HepG2 (cell line): ENCODE data around the gene BANP. TPM values are rescaled to one million over a fixed set of nuclear protein-coding genes. Genes with fewer than 3 reads are reported as not detected.
A peak's percentile ranks its signal among the peaks of the same experiment; 100 is the strongest.

ENCODE experiments used
- EEA1 ChIP-seq: sonication (generic); formaldehyde crosslinking; IDR thresholded peaks from 2 replicates; pipeline ENCODE4 v1.5.1; 2020; ENCODE audit warnings: mild to moderate bottlenecking, missing genetic modification reagents, borderline replicate concordance
- ERF ChIP-seq: IDR thresholded peaks from 2 replicates; pipeline ENCODE4 v1.6.1; 2018; ENCODE audit warnings: missing biosample characterization, missing genetic modification reagents
- FOXP1 ChIP-seq, 2 experiments: fragments of 450-650 bp in 1 of 2; IDR thresholded peaks; 2 replicates each; pipeline ENCODE4 v1.6.1; 2017 to 2018; ENCODE audit warnings: antibody characterized with exemption in 1 of 2
- GATAD2A ChIP-seq: IDR thresholded peaks from 2 replicates; pipeline ENCODE4 v1.6.1; 2016
- GFI1 ChIP-seq: sonication (generic); formaldehyde crosslinking; IDR thresholded peaks from 2 replicates; pipeline ENCODE4 v1.5.0; 2020; ENCODE audit warnings: missing genetic modification reagents, mild to moderate bottlenecking, borderline replicate concordance
- HOXA3 ChIP-seq: sonication (generic); formaldehyde crosslinking; IDR thresholded peaks from 2 replicates; pipeline ENCODE4 v1.5.0; 2020; ENCODE audit warnings: missing genetic modification reagents
- KLF11 ChIP-seq: IDR thresholded peaks from 2 replicates; pipeline ENCODE4 v1.6.1; 2016; ENCODE audit warnings: missing compliant biosample characterization
- MXI1 ChIP-seq: IDR thresholded peaks from 3 replicates; pipeline ENCODE4 v1.6.1; 2012; ENCODE audit warnings: low read depth, low read length, inconsistent platforms, borderline replicate concordance
- SAP130 ChIP-seq: IDR thresholded peaks from 2 replicates; pipeline ENCODE4 v1.6.1; 2016; ENCODE audit warnings: low read depth
- TAF1 ChIP-seq: sonication (generic); formaldehyde crosslinking; IDR thresholded peaks from 2 replicates; pipeline ENCODE4 v1.4.0; 2020; ENCODE audit warnings: missing genetic modification reagents
- TRIM24 ChIP-seq: sonication (generic); formaldehyde crosslinking; IDR thresholded peaks from 2 replicates; pipeline ENCODE4 v1.8.0; 2022; ENCODE audit warnings: mild to moderate bottlenecking, missing genetic modification reagents
- ZNF563 ChIP-seq: sonication (generic); formaldehyde crosslinking; IDR thresholded peaks from 2 replicates; pipeline ENCODE4 v1.8.0; 2022; ENCODE audit warnings: mild to moderate bottlenecking, moderate library complexity, missing genetic modification reagents
- ZNF615 ChIP-seq: sonication (generic); formaldehyde crosslinking; IDR thresholded peaks from 2 replicates; pipeline ENCODE4 v1.5.0; 2020; ENCODE audit warnings: mild to moderate bottlenecking, missing genetic modification reagents, borderline replicate concordance
- ZNF768 ChIP-seq: sonication (generic); formaldehyde crosslinking; IDR thresholded peaks from 2 replicates; pipeline ENCODE4 v1.4.0; 2020; ENCODE audit warnings: missing genetic modification reagents
- ZNF816 ChIP-seq: sonication (generic); formaldehyde crosslinking; IDR thresholded peaks from 2 replicates; pipeline ENCODE4 v1.8.0; 2022; ENCODE audit warnings: missing genetic modification reagents, mild to moderate bottlenecking, borderline replicate concordance
- polyA plus RNA-seq, 8 experiments: library from polyadenylated mRNA; depleted of rRNA in 3 of 8; stranded (reverse) in 7 of 8; unstranded in 1 of 8; fragments of >200 nt; fragmentation: Illumina TruSeq in 4 of 8; extraction: Trizol in 4 of 8; gene quantifications; 2 replicates each; pipeline versions ENCODE4 v1.2.1 to v1.2.3, GENCODE V29; 2011 to 2016; ENCODE audit warnings: low read depth in 4 of 8, missing spikeins in 1 of 8, mixed read lengths in 1 of 8; ENCODE audit not compliant: insufficient read depth in 1 of 8
- total RNA-seq, 5 experiments: library from RNA; depleted of rRNA; stranded (reverse); fragments of >200 nt; fragmentation: Illumina TruSeq; extraction: Trizol; gene quantifications; 2 replicates each; pipeline ENCODE4 v1.2.3, GENCODE V29; 2016; ENCODE audit warnings: low read depth in 1 of 5
- TF ChIP-seq, protein P1 (sequence below): IDR thresholded peaks from 2 replicates; pipeline ENCODE4 v1.6.1; 2016; ENCODE audit warnings: missing compliant biosample characterization, missing genetic modification reagents, borderline replicate concordance
- TF ChIP-seq, protein P2 (sequence below): IDR thresholded peaks from 2 replicates; pipeline ENCODE4 v1.6.1; 2016; ENCODE audit warnings: low read depth, borderline replicate concordance
- TF ChIP-seq, protein P3 (sequence below), 2 experiments: sonication (generic) in 1 of 2; formaldehyde crosslinking in 1 of 2; IDR thresholded peaks; 2 replicates each; pipeline versions ENCODE4 v1.5.1 to v1.6.1; 2011 to 2020; ENCODE audit warnings: borderline replicate concordance in 1 of 2, low read depth in 1 of 2, low read length in 1 of 2, mild to moderate bottlenecking in 1 of 2, missing genetic modification reagents in 1 of 2, moderate library complexity in 1 of 2
- TF ChIP-seq, protein P4 (sequence below): sonication (generic); formaldehyde crosslinking; IDR thresholded peaks from 2 replicates; pipeline ENCODE4 v1.5.0; 2020; ENCODE audit warnings: mild to moderate bottlenecking, missing genetic modification reagents, borderline replicate concordance
- TF ChIP-seq, protein P5 (sequence below): sonication (generic); formaldehyde crosslinking; IDR thresholded peaks from 2 replicates; pipeline ENCODE4 v1.5.1; 2020; ENCODE audit warnings: mild to moderate bottlenecking, moderate library complexity, missing genetic modification reagents

BANP gene
- total and polyA plus RNA-seq, 2 of the 13 experiments (the other 11 are each of a cell fraction or from before 2014, with no cell fraction given), result 20.2 to 23.8 TPM

DNA sequence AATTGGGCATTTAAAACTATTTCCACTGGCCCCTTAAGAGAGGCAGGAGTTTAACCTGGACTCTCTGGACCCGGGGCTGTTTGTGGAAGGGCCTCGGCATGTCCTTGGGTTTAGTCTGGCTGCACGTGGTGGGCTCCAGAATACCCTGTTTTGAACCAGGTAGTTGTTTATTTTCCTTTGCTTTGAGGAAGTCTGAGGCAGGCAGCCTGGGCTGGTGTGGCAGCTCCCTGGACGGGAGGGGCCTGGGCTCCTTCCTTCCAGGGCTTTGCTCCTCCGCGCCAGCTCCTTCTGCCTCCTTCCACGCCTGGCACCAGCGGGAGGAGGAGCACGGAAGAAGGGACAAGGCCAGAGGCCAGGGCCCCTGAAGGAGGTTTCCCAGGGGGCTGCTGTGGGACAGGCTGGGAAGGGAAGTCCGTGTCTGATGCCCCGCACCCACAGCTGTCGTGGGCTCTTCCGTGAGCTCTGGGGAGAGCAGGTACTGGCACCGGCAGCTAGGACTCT is 15.5 kb downstream of the BANP start (continued):
- TF ChIP-seq, protein P1, sequence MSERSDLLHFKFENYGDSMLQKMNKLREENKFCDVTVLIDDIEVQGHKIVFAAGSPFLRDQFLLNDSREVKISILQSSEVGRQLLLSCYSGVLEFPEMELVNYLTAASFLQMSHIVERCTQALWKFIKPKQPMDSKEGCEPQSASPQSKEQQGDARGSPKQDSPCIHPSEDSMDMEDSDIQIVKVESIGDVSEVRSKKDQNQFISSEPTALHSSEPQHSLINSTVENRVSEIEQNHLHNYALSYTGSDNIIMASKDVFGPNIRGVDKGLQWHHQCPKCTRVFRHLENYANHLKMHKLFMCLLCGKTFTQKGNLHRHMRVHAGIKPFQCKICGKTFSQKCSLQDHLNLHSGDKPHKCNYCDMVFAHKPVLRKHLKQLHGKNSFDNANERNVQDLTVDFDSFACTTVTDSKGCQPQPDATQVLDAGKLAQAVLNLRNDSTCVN (CRISPR knock-in tag), result peak; percentile 84
- TF ChIP-seq ERF (CRISPR knock-in tag), result peak; percentile 50; the same call in 1 of the 2 replicates
- peak; percentile 44; the same call in 1 of the 3 replicates for TF ChIP-seq MXI1
- no peak for TF ChIP-seq ZNF615 (CRISPR knock-in tag)
- no peak for TF ChIP-seq ZNF563 (CRISPR knock-in tag)
- TF ChIP-seq, protein P2, sequence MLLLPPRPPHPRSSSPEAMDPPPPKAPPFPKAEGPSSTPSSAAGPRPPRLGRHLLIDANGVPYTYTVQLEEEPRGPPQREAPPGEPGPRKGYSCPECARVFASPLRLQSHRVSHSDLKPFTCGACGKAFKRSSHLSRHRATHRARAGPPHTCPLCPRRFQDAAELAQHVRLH, result no peak
- TF ChIP-seq ZNF768, result peak; percentile 31; the same call in 1 of the 2 replicates
- peak; percentile 36; the same call in 1 of the 2 replicates for TF ChIP-seq KLF11
- no peak for TF ChIP-seq TAF1 (CRISPR knock-in tag)
- TF ChIP-seq ZNF816 (CRISPR knock-in tag), result 0 out of 2 replicates have a peak, but pooled peaks have one; percentile 52
- TF ChIP-seq, protein P3, sequence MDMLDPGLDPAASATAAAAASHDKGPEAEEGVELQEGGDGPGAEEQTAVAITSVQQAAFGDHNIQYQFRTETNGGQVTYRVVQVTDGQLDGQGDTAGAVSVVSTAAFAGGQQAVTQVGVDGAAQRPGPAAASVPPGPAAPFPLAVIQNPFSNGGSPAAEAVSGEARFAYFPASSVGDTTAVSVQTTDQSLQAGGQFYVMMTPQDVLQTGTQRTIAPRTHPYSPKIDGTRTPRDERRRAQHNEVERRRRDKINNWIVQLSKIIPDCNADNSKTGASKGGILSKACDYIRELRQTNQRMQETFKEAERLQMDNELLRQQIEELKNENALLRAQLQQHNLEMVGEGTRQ (IDR thresholded peaks at IDR 0.05; ENCODE audit: low read depth, low read length), result no peak
- TF ChIP-seq, protein P3 (CRISPR knock-in tag; IDR thresholded peaks at IDR 0.05; ENCODE audit: borderline replicate concordance), result peak; percentile 44; the same call in 1 of the 2 replicates
- TF ChIP-seq, protein P4, sequence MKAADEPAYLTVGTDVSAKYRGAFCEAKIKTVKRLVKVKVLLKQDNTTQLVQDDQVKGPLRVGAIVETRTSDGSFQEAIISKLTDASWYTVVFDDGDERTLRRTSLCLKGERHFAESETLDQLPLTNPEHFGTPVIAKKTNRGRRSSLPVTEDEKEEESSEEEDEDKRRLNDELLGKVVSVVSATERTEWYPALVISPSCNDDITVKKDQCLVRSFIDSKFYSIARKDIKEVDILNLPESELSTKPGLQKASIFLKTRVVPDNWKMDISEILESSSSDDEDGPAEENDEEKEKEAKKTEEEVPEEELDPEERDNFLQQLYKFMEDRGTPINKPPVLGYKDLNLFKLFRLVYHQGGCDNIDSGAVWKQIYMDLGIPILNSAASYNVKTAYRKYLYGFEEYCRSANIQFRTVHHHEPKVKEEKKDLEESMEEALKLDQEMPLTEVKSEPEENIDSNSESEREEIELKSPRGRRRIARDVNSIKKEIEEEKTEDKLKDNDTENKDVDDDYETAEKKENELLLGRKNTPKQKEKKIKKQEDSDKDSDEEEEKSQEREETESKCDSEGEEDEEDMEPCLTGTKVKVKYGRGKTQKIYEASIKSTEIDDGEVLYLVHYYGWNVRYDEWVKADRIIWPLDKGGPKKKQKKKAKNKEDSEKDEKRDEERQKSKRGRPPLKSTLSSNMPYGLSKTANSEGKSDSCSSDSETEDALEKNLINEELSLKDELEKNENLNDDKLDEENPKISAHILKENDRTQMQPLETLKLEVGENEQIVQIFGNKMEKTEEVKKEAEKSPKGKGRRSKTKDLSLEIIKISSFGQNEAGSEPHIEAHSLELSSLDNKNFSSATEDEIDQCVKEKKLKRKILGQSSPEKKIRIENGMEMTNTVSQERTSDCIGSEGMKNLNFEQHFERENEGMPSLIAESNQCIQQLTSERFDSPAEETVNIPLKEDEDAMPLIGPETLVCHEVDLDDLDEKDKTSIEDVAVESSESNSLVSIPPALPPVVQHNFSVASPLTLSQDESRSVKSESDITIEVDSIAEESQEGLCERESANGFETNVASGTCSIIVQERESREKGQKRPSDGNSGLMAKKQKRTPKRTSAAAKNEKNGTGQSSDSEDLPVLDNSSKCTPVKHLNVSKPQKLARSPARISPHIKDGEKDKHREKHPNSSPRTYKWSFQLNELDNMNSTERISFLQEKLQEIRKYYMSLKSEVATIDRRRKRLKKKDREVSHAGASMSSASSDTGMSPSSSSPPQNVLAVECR (CRISPR knock-in tag), result peak; percentile 41; the same call in 1 of the 2 replicates
- TF ChIP-seq HOXA3, result peak; percentile 32; the same call in 1 of the 2 replicates
- TF ChIP-seq EEA1 (CRISPR knock-in tag), result no peak
- no peak for TF ChIP-seq TRIM24 (CRISPR knock-in tag)
- TF ChIP-seq GFI1, result no peak
- TF ChIP-seq, protein P5, sequence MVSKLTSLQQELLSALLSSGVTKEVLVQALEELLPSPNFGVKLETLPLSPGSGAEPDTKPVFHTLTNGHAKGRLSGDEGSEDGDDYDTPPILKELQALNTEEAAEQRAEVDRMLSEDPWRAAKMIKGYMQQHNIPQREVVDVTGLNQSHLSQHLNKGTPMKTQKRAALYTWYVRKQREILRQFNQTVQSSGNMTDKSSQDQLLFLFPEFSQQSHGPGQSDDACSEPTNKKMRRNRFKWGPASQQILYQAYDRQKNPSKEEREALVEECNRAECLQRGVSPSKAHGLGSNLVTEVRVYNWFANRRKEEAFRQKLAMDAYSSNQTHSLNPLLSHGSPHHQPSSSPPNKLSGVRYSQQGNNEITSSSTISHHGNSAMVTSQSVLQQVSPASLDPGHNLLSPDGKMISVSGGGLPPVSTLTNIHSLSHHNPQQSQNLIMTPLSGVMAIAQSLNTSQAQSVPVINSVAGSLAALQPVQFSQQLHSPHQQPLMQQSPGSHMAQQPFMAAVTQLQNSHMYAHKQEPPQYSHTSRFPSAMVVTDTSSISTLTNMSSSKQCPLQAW, result peak; percentile 65
- peak; percentile 75; the same call in 1 of the 2 replicates for TF ChIP-seq GATAD2A
- no peak for TF ChIP-seq FOXP1 (IDR thresholded peaks at IDR 0.05)
- TF ChIP-seq FOXP1 (CRISPR knock-in tag; IDR thresholded peaks at IDR 0.05), result peak; percentile 43; the same call in 1 of the 2 replicates
- TF ChIP-seq SAP130 (CRISPR knock-in tag), result peak; percentile 68; the same call in 1 of the 2 replicates
